Effector memory CD4-positive, alpha-beta T cell (primary cell): Measurements from ENCODE around the gene NINJ2.
"Not testable (repeated sequence)": the region's sequence is repeated elsewhere in the genome, so short reads cannot be mapped to it uniquely, and the experiment has no call there.

Source experiments
- DNase-seq, 3 donors: peaks; one replicate each; pipeline ENCODE4 v3.0.0-alpha.2; 2020
- H3K27ac ChIP-seq: 2 replicates; pipeline ENCODE4 v1.7.0; 2013; ENCODE audit warnings: mild to moderate bottlenecking, low read length, moderate library complexity; ENCODE audit not compliant: insufficient read depth, poor library complexity, severe bottlenecking
- H3K27me3 ChIP-seq: replicated peaks from 2 replicates; pipeline ENCODE4 v1.7.0; 2013; ENCODE audit warnings: mild to moderate bottlenecking, low read length; ENCODE audit not compliant: insufficient read depth, control insufficient read depth, poor library complexity, severe bottlenecking
- H3K36me3 ChIP-seq: 2 replicates; pipeline ENCODE4 v1.7.0; 2013; ENCODE audit warnings: mild to moderate bottlenecking, low read length, moderate library complexity; ENCODE audit not compliant: control insufficient read depth, insufficient read depth
- H3K4me1 ChIP-seq: 2 replicates; pipeline ENCODE4 v1.7.0; 2013; ENCODE audit warnings: low read length, mild to moderate bottlenecking; ENCODE audit not compliant: control insufficient read depth, insufficient read depth, poor library complexity, severe bottlenecking
- H3K4me3 ChIP-seq: 2 replicates; pipeline ENCODE4 v1.7.0; 2013; ENCODE audit warnings: low read length, low read depth, mild to moderate bottlenecking; ENCODE audit not compliant: insufficient read depth, poor library complexity, severe bottlenecking
- H3K9me3 ChIP-seq: 2 replicates; pipeline ENCODE4 v1.7.0; 2013; ENCODE audit warnings: mild to moderate bottlenecking, low read length, moderate library complexity; ENCODE audit not compliant: control insufficient read depth

The NINJ2 gene

DNA sequence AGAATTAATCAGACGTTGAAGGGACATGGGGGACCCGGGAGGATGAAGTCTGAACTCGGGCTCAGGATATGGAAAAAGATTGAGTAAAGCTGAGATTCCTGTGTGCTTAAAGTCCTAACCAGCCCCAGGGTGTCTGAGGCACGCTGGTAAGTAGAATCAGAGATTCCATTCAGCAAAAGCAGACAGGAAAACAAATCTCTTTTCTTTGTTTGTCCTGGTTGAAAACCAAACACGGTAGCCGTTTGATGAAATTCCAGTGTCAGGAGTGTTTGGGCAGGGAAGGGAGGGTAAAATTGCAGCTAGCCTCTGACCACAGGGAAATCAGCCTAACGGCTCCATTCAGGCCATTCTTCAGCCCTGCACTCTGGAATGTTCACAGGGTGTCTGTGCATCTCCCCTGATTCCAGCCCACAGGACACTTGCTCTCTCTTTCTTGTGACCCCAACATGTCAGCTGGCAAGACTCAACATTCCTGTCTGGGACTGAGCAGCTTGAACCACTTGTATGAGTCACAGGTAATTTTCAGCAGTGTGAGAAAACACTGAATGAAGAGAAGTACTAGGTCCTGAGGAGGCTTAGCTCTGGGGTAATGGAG, 31.0 kb downstream of the NINJ2 start:
- Histone ChIP-seq H3K36me3 (no peaks in the 10 kb centered on the region), H3K4me1 (no peaks in the 10 kb centered on the region), H3K27me3 (no peaks in the 10 kb centered on the region), H3K27ac (no peak overlapping the region), H3K9me3 (no peaks in the 10 kb centered on the region), H3K4me3 (no peak overlapping the region)
- no peak for DNase-seq

DNA sequence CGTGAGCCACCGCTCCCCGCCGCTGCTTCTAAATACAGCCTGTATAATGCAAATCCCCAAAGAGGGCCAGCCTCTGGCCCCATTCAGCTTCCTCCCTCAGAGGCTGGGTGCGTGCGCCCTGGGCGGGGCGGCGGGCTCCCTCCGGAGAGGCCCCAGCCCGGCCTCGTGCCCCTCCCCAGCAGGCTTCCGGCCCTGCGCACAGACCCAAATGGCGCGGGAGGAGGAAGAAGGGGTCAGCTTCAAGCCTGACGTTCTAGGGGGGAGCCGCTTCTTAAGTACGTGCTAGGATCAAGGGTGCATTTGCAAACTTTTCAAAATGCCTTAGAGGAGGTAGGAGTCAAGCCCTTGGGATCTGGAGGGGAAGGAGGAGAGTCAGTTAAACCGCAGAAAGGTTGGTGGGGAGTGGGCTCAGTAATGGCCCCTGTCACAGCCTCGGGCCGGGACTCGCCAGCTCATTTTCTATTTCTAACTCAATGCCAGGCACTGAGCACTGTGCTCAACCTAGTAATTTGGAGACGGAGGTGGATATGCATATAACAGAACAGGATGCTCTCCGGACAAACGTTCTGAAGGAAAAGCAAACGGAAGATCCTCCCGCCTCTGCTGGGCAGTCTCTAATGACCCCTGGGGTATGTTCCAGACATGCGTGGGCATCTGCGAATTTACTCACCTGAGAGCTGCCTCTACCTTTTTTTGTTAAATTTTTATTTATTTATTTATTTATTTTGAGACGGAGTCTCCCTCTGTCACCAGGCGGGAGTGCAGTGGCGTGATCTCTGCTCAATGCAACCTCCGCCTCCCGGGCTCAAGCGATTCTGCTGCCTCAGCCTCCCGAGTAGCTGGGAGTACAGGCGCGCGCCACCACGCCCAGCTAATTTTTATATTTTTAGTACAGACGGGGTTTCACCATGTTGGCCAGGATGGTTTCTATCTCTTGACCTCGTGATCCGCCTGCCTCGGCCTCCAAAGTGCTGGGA, 32.3 kb downstream of the NINJ2 start:
- H3K4me3 ChIP-seq: peak overlapping the region; percentile 39
- no peaks in the 10 kb centered on the region for H3K9me3 ChIP-seq
- peak overlapping the region; percentile 74 for H3K27ac ChIP-seq
- H3K36me3 ChIP-seq: no peaks in the 10 kb centered on the region
- peak; percentile 54 to 71 (median 63) for DNase-seq
- H3K27me3 ChIP-seq: no peaks in the 10 kb centered on the region
- no peaks in the 10 kb centered on the region for H3K4me1 ChIP-seq

DNA sequence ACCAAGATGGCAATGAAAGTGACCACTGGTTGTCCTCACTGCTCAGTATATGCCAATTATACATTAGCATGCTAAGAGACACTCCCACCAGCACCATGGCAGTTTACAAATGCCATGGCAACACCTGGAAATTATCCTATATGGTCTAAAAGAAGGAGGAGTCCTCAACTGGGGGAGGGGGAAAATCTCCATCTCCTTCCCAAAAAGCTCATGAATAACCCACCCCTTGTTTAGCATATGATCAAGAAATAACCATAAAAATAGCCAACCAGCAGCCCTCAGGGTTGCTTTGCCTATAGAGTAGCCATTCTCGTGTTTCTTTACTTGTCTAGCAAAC, 34.5 kb downstream of the NINJ2 start:
- not testable (repeated sequence) for H3K4me3 ChIP-seq, H3K4me1 ChIP-seq, H3K27ac ChIP-seq, H3K9me3 ChIP-seq, DNase-seq, H3K27me3 ChIP-seq, H3K36me3 ChIP-seq

DNA sequence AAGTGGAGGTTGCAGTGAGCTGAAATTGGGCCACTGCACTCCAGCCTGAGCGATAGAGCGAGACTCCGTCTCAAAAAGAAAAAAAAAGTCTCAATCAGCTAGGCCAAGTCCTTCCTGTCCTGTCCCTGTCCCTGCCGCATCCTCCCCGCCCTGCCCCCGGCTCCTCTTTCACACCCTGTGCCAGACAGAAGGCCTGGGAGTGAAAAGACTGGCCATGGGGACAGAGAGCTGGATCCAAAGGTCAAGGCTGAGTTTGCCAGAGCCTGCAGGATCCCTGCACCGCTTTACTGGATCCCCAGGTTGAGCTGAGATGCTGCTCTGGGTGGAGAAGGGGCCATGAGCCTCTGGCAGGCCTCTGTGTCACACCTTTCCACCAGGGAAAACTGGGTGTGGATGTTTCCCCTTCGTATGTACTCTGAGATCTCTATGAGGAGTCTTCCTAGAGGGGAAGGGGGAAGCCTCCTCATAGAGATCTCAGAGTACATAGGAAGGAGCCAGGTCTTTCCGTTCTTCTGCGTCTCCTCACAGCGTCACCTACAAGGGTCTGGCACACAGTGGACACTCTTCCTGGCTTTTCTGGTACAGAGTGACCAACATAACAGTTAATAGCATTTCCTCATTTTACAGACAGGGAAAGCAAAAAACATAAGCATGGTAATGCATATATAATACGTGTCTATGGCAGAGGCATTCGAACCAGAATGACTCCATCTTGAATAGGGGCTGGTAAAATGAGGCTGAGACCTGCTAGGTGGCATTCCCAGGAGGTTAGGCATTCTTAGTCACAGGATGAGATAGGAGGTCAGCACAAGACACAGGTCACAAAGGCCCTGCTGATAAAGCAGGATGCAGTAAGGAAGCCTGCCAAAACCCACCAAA, 35.1 kb downstream of the NINJ2 start:
- Histone ChIP-seq H3K9me3 (no peaks in the 10 kb centered on the region), H3K27me3 (no peaks in the 10 kb centered on the region), H3K4me1 (peaks cover 3% of the 10 kb centered on the region), H3K27ac (no peak overlapping the region), H3K36me3 (no peaks in the 10 kb centered on the region), H3K4me3 (no peak overlapping the region)
- DNase-seq: no peak

DNA sequence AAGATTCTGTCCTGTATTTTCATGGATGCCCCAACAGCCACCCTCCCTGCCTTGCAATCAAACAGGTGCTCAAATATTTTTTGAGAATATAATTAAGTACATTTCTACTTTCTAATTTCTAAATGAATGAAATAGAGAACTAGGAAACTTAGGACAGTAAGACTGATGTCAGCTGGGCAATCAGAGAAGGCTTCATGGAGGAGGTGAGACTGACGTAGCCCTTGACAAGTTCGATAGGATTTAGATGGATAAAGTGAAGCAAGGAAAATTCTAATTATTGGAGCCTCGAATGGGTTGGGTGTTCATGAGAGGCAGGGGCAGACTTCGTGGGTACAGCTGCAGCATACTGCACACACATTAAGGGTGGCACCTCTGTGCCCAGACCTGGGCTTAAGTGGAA, 36.0 kb downstream of the NINJ2 start:
- Histone ChIP-seq H3K4me1 (peaks cover 9% of the 10 kb centered on the region), H3K27ac (no peak overlapping the region), H3K27me3 (no peaks in the 10 kb centered on the region), H3K9me3 (no peaks in the 10 kb centered on the region), H3K4me3 (no peak overlapping the region), H3K36me3 (no peaks in the 10 kb centered on the region)
- DNase-seq: no peak

DNA sequence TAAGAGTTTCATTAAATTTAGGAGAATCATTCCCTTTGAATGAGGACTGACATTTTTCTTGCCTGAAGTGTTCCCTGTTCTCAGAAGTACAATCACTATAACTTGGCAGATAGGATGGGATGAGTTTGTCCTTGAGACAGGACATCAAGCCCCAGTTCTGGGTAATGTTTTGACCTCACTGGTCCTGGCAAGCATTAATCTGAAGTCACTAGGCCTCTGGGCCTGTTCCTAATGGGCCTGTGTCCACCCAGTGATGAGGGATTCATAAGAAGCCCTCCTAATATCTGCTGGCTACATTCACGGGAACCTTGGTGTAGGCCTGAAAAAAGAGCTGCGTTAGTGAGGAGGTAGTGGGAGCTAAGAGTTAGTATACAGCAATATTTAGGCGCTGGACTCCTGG, 37.2 kb downstream of the NINJ2 start:
- Histone ChIP-seq H3K36me3 (no peaks in the 10 kb centered on the region), H3K4me1 (peaks cover 10% of the 10 kb centered on the region), H3K9me3 (no peaks in the 10 kb centered on the region), H3K4me3 (no peak overlapping the region), H3K27me3 (no peaks in the 10 kb centered on the region), H3K27ac (no peak overlapping the region)
- no peak for DNase-seq

DNA sequence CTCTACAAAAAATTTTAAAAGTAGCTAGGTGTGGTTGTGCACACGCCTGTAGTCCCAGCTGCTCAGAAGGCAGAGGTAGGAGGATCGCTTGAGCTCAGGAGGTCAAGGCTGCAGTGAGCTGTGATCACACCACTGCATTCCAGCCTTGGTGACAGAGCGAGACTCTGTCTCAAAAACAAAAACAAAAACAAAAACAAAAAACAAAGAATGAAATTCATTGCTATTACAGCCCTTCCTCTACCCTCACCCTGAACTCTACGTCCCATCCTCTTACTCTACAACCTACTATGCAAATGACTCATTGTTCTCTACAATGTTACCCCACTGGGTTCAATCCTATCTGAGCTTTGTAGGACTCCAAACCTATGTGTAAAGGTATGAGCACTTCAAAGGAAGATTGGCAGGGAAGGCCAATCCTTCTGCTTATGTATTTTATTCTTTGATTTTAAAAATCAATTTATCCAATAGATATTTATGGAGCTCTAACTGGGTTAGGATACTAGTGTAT, 39.3 kb downstream of the NINJ2 start:
- Histone ChIP-seq H3K9me3 (no peaks in the 10 kb centered on the region), H3K36me3 (no peaks in the 10 kb centered on the region), H3K27me3 (no peaks in the 10 kb centered on the region), H3K27ac (no peak overlapping the region), H3K4me1 (peaks cover 10% of the 10 kb centered on the region), H3K4me3 (no peak overlapping the region)
- no peak for DNase-seq

DNA sequence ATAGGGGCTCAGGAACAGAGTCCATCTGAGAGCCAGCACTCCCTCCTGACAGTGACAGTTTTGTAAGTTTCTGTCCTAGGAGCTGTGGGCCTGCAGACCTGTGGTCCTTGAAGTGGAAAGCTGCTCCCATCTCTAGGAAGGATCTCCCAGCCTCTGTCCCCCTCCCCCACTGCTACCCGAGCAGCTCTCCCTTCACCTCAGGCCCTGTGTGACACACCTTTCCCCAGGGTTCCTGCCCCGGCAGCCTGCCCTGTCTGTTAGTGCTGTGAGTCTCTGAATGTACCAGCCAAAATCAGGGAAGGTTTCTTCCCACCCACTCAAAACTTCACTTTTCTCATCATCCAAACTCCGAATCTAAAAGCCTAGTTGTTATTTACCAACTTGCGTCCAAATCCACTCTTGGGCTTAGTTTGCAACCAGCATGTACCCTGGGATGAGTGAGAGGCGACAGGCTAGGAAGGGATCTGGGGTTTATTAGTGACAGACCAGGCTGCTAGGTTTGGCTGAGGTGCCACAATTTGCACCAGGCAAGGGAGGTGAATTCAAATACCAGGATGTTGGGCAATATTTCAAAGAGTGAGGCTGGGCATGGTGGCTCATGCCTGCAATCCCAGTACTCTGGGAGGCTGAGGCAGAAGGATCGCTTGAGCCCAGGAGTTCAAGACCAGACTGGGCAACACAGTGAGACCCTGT, 39.9 kb downstream of the NINJ2 start:
- no peak overlapping the region for H3K27ac ChIP-seq
- peaks cover 10% of the 10 kb centered on the region for H3K4me1 ChIP-seq
- no peak overlapping the region for H3K4me3 ChIP-seq
- no peaks in the 10 kb centered on the region for H3K27me3 ChIP-seq
- H3K9me3 ChIP-seq: no peaks in the 10 kb centered on the region
- DNase-seq: no peak
- no peaks in the 10 kb centered on the region for H3K36me3 ChIP-seq

DNA sequence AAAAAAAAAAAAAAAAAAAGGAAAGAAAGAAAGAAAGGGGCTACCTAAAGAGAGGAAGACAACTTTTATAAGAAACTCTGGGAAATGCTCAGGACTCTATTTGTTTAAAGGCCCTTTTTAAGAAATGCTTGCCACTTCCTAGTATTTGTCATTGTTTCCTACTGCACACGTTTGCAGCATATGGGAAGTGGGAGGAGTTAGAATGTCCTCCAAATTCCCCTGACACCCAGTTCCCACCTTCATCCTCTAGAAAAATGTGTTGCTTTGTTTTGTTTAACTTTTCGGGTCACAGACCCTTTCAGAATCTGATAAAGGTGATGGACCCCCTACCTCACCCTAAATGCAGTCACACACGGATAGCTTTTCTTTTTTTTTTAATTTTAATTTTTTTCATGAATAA, 40.8 kb downstream of the NINJ2 start:
- H3K27me3 ChIP-seq: no peaks in the 10 kb centered on the region
- H3K4me3 ChIP-seq: no peak overlapping the region
- no peaks in the 10 kb centered on the region for H3K9me3 ChIP-seq
- H3K27ac ChIP-seq: no peak overlapping the region
- no peak for DNase-seq
- no peaks in the 10 kb centered on the region for H3K36me3 ChIP-seq
- H3K4me1 ChIP-seq: peaks cover 10% of the 10 kb centered on the region
